ENCODE results near the gene PXT1.
"Not testable (repeated sequence)": the region's sequence is repeated elsewhere in the genome, so short reads cannot be mapped to it uniquely, and the experiment has no call there.

DNA sequence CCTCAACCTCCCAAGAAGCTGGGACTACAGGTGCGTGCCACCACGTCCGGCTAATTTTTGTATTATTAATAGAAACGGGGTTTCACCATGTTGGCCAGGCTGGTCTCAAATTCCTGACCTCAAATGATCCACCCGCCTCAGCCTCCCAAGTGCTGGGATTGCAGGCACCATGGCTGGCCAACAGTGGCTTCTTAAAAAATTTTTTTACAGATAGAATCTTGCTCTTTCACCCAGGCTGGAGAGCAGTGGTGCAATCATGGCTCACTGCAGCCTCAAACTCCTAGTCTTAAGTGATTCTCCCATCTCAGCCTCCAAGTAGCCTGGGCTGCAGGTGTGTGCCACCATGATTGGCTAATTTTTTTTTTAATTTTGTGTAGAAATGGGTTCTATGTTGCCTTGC is 40.7 kb upstream of the PXT1 start:
- not testable (repeated sequence) for TF ChIP-seq CTCF (IDR thresholded peaks at IDR 0.05; ENCODE audit: poor library complexity); EZH2 (IDR thresholded peaks at IDR 0.05; ENCODE audit: borderline replicate concordance)
